Right ventricle myocardium inferior (tissue), 1 donor: ENCODE data around the gene ZFYVE28. TPM values are rescaled to one million over a fixed set of nuclear protein-coding genes. Genes with fewer than 3 reads are reported as not detected.
"Not testable (repeated sequence)": the region's sequence is repeated elsewhere in the genome, so short reads cannot be mapped to it uniquely, and the experiment has no call there.

Source experiments
- ATAC-seq: fragments of 200-7000 bp; cut with Tn5 transposase; one replicate; pipeline ENCODE4 v1.9.1; 2020; ENCODE audit warnings: mild to moderate bottlenecking, moderate library complexity
- DNase-seq: peaks from one replicate; pipeline ENCODE4 v3.0.0; 2021; ENCODE audit errors: missing footprints
- intact Hi-C: fragments of 100-400 bp; cut with DNase I; formaldehyde crosslinking; loops from one replicate; pipeline ENCODE4 v1.11.0; 2022
- total RNA-seq: library from RNA; stranded (reverse); fragmentation: NEBNext Ultra II Directional; extraction: Animal tissue kit (Norgen Biotek cat#: 25700); gene quantifications from one replicate; pipeline ENCODE4 v1.2.1, GENCODE V29; 2021
- donor health status: DM: no; HTN: yes; CAD: no; lungs with severe emphysema.

The ZFYVE28 gene
- total RNA-seq, 1 donor from 2014 or later = 6.5 TPM

GRCh38 chr4:2276581-2277325 is 141.7 kb downstream of the ZFYVE28 start:
- intact Hi-C loops = no loop called here
- DNase-seq = peak; percentile 57
- ATAC-seq = no peak

- DNase-seq = peak; percentile 50
- intact Hi-C loops = no loop called here
- no peak for ATAC-seq
These were observed 142.7 kb downstream of the ZFYVE28 start for GRCh38 chr4:2275546-2276251.

GRCh38 chr4:2275044-2275397 is 143.4 kb downstream of the ZFYVE28 start:
- intact Hi-C loops, ATAC-seq: not testable (repeated sequence)
- DNase-seq = peak; percentile 50

GRCh38 chr4:2274320-2275043 is 144.0 kb downstream of the ZFYVE28 start:
- ATAC-seq (no peak), DNase-seq (peak; percentile 68)
- intact Hi-C loops = no loop called here

GRCh38 chr4:2273657-2274319 is 144.7 kb downstream of the ZFYVE28 start:
- intact Hi-C loops = no loop called here
- no peak for ATAC-seq
- DNase-seq = peak; percentile 62

DNA sequence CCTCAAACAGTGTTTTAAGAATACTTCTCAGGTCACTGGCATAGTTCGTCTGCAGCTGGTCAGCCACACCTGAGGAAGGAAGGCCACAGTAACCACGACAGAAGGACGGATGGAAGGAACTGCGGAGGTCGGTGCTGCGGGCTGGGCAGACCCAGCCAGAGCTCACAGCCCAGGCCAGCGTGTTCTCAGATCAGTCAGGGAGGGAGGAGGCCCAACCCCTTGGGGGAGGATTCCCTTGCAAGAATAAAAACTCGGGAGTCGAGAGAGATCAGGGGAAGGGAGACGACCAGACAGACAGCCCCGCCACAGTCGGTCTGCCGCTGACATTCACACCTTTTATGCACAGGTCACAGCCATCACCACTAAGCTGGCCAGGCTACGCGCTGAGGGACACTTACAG is 145.2 kb downstream of the ZFYVE28 start:
- no peak for DNase-seq
- intact Hi-C loops = no loop called here
- no peak for ATAC-seq

DNA sequence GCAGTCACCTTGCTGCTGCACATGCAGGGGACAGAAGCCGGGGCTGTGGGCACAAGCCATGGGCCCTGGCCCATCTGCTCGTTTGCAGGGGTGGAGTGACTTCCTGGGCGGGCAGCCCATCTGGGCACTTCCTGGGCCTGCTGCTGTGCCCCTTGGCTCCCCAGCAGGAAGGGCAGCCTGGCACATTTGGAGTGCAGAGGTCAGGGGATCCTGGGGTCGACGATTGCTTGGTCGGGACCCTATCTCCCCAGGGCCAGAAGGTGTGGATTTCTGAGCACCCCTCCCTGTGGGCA is 145.7 kb downstream of the ZFYVE28 start:
- ATAC-seq (no peak), DNase-seq (no peak)
- intact Hi-C loops = no loop called here

GRCh38 chr4:2272026-2272827 is 146.2 kb downstream of the ZFYVE28 start:
- peak; percentile 49 for DNase-seq
- intact Hi-C loops = no loop called here
- no peak for ATAC-seq

DNA sequence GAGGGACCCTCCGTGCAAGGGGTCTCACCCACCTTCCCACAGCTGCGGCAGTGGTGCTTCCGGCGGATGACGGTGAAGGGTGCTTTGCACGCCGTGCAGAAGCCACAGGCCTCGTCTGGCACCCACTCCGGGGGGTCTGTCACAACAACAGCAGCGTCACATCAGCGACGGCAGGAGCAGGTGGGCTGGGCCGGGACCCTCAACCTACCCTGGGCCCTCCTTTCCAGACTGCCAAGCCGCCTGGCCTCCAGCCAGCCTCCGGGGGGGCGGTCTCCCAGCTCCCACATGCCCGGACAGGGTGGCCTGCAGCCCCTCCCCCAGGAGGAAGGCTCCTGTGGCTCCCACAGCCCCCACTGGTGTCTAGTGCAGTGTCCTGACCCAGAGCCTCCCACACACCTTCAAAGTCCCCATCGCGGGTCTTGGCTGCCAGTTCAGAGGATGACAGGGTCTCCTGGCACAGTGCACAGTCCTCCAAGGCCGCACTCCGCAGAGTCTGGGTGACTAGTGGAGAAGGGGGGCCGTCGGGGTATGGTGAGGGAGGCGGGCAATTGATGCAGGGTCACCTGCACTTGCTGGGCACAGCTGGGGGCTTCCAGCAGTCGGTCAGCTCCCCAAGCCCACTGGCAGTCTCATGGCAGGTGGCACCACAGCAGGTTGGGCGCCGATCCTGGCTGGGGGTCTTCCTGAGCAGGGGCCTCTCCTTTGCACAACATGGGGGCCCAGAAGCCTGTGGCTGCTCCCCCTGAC is 147.0 kb downstream of the ZFYVE28 start:
- ATAC-seq = peak; percentile 5
- peak; percentile 37 for DNase-seq
- intact Hi-C loops = no loop called here

- ATAC-seq (no peak), DNase-seq (peak; percentile 58)
- intact Hi-C loops = no loop called here
These were observed 147.9 kb downstream of the ZFYVE28 start for GRCh38 chr4:2270341-2271165.

GRCh38 chr4:2269618-2270163 is 148.8 kb downstream of the ZFYVE28 start:
- peak; percentile 66 for DNase-seq
- no peak for ATAC-seq
- intact Hi-C loops = loop anchor here (5.0 to 10.0 kb wide), 2 partner anchors 83 to 195 kb away; partner anchors contain the start of gene RNF4

GRCh38 chr4:2269206-2269531 is 149.3 kb downstream of the ZFYVE28 start:
- intact Hi-C loops = loop anchor here (5.0 to 10.0 kb wide), 2 partner anchors 83 to 196 kb away; partner anchors contain the start of gene RNF4
- ATAC-seq (no peak), DNase-seq (peak; percentile 50)

DNA sequence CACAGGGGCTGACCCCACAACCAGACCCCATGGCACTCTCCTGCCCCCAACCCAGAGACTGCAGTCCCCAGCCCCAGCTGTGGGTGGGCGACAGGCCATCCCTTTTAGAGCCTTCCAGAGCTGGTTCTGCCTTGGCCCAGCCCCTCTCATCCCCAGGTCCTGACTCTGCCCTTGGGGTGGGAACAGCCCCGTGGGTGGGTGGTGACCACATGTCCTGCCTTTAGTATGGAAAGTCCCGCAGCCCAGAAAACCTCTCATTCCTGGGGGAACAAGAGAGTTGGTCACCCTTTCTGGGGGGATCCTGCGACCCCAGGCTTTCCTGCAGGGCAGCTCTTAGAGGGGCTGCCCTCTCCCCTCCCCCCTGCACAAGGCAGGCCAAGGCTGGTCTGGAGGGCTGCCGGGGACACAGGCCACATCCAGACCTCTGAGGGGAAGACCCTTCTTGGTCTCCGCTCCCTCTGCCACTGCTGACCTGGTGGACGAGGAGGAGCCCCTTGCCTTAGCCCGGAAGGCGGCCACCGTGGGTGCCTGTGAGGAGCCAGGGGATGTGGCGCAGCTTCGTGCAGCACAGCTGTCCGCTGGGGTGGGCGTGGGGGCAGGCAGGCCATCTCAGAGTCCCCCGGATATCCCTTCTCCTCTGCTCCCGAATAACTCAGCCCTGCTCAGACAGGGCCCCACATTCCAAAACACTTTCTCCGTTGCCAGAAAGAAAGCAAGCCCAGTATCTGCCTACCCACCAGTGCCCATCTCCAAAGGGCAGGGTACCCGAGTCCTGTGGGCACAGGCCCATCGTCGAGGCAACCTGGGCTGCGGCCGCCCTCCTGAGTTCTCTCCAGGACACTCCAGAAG is 149.9 kb downstream of the ZFYVE28 start:
- ATAC-seq (no peak), DNase-seq (peak; percentile 62)
- intact Hi-C loops = loop anchor here (5.0 to 10.0 kb wide), 2 partner anchors 84 to 196 kb away; partner anchors contain the start of gene RNF4

GRCh38 chr4:2267841-2268240 is 150.6 kb downstream of the ZFYVE28 start:
- ATAC-seq (no peak), DNase-seq (peak; percentile 47)
- intact Hi-C loops = loop anchor here (5.0 to 10.0 kb wide), 2 partner anchors 84 to 197 kb away; partner anchors contain the start of gene RNF4

DNA sequence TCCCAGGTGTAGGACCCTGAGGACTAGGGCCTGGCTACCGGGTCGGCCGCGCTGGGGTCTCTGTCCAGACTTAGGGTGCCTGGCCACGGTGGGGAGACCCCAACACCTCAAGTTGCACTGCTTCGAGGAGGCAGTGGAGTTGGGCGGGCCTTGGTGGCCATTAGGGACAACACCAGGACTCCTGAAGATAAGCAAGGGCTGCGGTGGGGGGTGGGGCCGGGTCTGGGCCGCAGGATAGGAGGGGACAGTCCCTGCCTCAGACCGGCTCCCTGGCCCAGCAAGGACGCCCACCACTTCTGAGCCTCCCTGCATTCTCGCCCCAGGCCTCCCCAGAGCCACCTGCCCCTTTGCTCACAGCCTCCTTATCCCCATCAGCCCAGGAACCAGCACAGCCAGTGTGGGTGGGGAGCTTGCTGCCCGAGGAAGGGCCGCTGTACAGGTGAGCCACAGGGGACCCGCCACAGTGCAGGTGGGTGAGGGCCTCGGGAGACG is 151.1 kb downstream of the ZFYVE28 start:
- DNase-seq = peak; percentile 53
- ATAC-seq = no peak
- intact Hi-C loops = loop anchor here (5.0 to 10.0 kb wide), 2 partner anchors 85 to 197 kb away; partner anchors contain the start of gene RNF4
